GM19035 (cell line): ENCODE results near the gene MTUS2.

Source experiments
- ATAC-seq: cut with Tn5 transposase; IDR thresholded peaks from one replicate; pipeline ENCODE4 v1.9.1; 2021; ENCODE audit not compliant: unreplicated experiment

Gene MTUS2

GRCh38 chr13:29499506-29500165 lies 679.5 kb downstream of the MTUS2 start:
- no peak for ATAC-seq

DNA sequence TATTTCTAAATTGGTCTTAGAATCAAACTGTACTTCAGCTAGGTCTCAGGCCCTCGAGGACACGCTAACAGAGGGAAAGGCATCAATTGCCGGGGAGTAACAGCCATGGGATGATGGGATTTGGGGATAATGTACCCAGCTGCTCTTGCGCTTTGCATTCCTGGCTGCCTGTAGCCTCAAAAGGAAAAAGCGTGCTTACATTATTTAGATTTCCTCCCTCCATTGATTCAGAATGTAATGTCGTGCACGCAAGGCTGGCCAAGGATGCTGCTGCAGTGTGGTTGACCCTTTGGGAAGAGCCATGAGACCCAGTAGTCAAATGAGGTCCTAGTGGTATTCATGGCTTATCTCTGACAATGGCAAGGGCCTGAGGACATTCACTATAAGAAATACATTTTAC lies 680.2 kb downstream of the MTUS2 start:
- ATAC-seq, result no peak

- ATAC-seq, result no peak
Observed at GRCh38 chr13:29501674-29502073, 681.5 kb downstream of the MTUS2 start.

- ATAC-seq, result no peak
Observed at GRCh38 chr13:29502391-29503008, 682.4 kb downstream of the MTUS2 start.

GRCh38 chr13:29503041-29503837 lies 683.1 kb downstream of the MTUS2 start:
- no peak for ATAC-seq

- no peak for ATAC-seq
Observed at GRCh38 chr13:29504691-29505090, 684.6 kb downstream of the MTUS2 start.

DNA sequence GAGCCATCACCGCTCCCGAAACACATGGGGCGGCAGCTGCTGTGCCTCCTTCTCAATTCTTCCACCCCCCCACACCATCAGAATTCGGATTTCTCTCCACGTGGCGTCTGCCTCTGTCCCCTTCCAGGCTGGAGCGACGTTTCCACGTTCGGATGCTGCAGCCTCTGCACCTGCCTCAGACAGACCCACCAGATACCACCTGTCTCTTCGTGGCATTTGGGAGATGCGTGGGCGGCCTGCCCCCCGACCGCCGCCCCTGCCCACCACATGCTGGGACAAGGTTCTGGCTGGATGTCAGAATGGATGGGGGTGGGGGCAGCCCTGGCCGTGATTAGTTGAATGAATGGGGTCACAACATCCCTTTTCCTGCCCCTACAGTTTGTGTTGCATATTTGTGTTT lies 685.4 kb downstream of the MTUS2 start:
- ATAC-seq, result no peak

DNA sequence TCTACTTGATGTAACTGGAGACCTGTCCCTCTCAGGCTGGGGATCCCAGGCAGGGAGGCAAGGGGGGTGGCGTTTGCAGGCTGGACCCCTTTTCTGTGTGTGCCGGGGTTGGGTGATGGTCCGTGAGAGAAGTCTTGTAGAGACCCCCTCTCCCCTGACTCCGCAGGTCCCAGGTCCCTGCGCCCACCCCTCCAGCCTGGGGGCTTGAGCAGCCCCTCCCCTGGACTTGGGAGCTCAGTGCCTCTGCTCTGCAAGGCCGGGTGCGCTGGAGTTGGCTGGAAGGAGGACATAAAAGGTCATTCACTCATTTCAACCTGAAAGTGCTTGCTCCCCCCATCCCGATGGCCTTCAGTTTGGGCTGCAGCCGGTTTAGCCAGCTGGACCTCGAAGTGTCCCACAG lies 685.8 kb downstream of the MTUS2 start:
- ATAC-seq, result no peak

- ATAC-seq, result no peak
Observed at GRCh38 chr13:29507356-29507755, 687.2 kb downstream of the MTUS2 start.

GRCh38 chr13:29508130-29508875 lies 688.2 kb downstream of the MTUS2 start:
- ATAC-seq, result peak; percentile 57

DNA sequence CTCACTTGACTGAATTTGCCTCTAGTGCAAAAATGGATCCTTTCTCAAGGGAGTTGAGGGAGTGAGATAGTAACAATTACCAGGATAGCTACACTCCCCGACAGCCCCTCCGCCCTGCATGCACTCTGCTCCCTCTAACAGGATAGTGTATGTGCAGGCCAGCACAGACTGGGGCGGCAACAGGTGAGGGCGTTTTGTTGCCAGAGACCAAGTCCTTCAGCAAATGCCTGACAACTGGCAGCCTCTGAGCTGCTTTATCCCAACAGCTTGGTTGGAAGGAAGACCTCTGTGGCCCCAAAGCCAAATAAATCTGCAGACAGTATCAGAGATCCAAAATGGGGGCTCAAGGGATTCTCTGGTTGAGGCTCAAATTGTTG lies 688.7 kb downstream of the MTUS2 start:
- no peak for ATAC-seq

DNA sequence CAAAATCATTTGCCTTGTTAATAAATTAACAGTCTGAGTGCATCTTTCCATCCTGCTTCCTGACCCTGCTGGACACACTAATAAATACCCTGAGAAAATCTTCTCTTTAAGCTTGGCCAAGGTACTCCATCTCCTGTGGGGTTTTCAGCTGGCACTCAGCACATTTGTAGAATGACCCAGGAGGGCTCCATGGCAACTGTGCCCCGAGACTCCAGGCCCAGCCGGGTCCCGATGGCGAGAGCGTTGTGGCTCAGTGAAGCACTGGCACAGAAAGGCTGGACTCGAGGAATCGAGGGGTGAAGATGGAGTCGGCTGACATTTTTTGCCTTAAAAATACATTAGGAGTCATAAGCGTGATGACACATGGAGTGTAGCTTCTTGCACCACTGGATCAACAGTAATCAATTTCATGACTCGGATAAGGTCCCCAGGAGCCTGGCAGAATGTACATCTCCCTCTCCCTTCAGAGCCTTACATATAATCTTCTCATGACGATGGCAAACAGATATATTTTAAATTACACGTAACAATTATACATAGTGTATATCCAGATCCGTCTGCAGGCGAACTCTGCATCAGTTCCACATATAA lies 690.0 kb downstream of the MTUS2 start:
- no peak for ATAC-seq

DNA sequence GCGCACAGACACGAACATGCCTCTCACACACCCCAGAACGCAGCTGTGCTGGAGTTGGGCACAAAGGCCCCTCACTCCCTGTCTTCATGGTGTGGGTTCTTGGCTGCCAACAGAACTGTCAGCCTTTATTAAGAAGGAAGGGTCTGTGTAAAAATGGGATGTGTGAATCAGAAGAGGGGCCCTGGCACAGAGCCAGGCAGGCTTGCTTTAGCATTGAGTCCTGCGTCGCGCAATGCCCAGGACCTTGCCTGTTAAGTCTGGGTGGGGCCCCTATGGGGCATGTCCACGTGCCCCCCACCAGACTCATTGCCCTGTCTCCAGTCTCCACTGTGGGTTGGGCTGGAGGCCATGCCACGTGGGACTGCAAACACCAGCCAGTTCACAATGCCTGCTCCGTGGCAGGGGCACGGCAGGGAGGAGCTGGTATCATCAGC lies 690.5 kb downstream of the MTUS2 start:
- ATAC-seq, result no peak

DNA sequence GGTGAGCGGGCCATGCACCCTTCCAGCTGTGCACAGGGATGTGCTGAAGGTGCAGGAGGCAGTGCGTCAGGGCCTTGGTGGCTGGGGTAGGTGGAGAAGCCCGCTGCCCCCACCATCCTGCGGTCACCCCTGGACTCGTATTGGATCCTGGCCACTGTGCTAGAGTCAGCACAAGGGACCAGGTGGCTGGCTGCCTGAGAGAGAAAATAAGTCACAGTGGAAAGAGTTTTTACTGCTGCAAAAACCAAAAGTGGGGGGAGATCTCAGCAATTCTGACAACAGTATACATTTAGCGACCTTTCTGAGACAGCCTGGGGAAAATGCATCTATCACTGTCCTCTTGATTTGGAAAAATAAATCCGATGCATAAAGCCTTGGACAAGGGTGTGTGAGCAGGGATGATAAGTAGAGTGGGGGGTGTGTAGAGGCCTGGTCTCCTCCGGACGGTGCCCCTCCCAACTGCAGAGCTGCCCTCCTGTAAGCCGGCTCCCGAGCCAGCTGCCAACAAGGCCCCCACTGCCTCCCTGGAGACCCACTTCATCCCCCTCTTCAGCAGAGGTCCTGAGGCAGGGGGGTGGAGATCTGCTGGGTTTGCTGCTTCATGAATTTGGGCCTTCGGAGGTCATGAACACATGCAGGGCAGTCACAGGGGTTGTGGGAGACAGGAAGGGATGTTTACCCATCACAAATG lies 691.1 kb downstream of the MTUS2 start:
- no peak for ATAC-seq

- no peak for ATAC-seq
Observed at GRCh38 chr13:29511980-29512379, 691.8 kb downstream of the MTUS2 start.

- ATAC-seq, result no peak
Observed at GRCh38 chr13:29513002-29513980, 693.2 kb downstream of the MTUS2 start.

DNA sequence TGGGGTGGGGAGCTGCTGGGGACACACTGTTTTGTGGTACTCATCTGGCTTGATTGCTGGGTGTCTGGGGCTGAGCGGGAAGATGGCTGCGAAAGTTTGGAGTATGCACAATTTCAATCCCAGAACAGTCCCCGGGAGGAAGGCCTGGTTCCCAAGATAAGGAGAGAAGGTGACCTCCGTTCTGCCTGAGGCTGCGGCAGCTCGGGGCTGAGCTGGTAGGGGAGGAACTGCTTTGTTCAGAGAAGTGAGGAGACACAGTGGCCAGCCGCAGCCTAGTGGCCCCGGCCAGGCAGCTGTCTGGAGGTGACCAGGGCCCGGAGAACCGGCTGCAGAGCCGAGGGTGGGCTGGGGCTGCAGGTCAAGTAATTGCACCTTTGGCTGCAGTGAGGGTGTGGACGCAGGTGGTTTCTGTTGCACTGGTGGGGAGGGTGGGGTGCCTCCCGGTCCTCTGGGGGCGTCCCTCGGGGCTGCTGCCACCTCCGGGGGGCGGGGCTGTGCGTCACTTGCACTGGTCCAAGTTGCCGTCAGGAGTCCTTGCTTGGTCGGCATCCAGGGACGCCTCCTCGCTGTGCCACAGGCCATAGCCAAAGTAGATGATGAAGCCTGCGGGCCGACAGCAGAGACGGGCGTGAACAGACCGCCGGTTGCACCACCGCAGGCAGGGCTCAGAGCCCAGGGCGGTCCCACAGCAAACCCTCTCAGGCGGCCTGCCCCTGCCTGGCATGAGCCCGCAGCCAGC lies 694.0 kb downstream of the MTUS2 start:
- no peak for ATAC-seq

DNA sequence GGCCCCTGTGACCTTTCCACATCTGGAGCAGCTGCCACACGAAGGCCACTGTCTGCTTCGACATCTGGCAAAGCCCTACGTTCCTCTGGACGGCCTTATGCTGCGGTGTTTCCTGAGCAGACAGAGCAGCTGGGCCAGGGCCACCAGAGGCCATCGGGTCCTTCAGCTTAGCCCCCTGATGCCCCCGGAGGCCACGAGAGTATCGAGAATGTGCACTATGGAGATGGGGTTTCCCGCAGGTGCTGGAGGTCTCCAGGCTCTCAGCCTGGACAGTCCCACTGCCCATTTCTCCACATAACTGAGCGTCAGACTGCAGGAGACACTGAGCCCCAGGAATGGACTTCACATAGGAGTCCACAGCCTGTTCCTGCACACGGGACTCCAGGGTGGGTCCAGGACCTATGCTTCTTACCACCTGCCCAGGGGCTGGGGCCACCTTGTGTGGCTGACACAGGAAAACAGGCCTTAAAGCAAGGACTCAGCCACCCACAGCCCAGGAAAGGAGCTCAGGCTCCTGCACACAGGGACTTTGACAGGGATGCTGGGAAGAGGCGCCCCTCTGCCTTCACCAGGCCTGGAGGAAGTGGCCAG lies 694.7 kb downstream of the MTUS2 start:
- ATAC-seq, result no peak
